Right renal cortex interstitium (tissue), 3 donors: ENCODE measurements around the gene ST3GAL2. TPM values are rescaled to one million over a fixed set of nuclear protein-coding genes. Genes with fewer than 3 reads are reported as not detected.
"Not testable (repeated sequence)": the region's sequence is repeated elsewhere in the genome, so short reads cannot be mapped to it uniquely, and the experiment has no call there.

Experiments
- DNase-seq, 3 donors: peaks; one replicate each; pipeline ENCODE4 v3.0.0-alpha.2; 2013; ENCODE audit warnings: low read depth in 3 of 3, low spot score in 2 of 3
- polyA plus RNA-seq, 3 donors: library from polyadenylated mRNA; unstranded; fragments of 120-200 nt; gene quantifications; one replicate each; pipeline ENCODE4 v1.2.1, GENCODE V29; 2013; ENCODE audit not compliant: insufficient read length in 3 of 3

The ST3GAL2 gene
- polyA plus RNA-seq, 3 donors: 22.4 to 27.6 (median 24.2) TPM

DNA sequence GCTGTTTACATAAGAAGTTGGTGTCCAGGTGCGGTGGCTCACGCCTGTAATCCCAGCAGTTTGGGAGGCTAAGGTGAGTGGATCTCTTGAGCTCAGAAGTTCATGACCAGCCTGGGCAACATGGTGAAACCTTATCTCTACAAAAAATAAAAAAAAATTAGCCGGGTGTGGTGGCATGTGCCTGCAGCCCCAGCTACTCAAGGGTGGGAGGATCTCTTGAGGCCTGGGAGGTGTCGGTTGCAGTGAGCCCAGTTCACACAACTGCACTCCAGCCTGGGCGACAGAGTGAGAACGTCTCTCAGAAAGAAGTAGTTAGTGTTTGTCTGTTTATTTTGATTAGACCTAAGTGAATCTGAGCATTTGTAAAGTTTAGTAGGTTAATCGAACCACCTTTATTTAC lies 79.3 kb downstream of the ST3GAL2 start:
- DNase-seq: no peak

DNA sequence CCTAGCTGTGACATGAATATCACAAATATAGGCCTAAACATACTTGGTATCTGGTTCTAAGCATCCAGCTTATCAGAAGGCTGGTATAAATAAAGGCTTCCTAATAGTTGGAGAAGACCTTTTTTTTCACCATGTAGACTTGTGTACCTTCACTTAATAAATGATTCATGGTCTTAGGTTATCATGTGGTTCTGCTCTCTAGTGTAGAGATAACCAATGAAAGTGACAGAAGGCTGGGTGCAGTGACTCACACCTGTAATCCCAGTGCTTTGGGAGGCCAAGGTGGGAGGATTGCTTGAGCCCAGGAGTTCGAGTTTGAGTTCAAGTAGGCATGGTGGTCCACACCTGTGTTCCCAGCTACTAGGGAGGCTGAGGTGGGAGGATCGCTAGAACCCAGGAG lies 89.1 kb downstream of the ST3GAL2 start:
- no peak for DNase-seq

DNA sequence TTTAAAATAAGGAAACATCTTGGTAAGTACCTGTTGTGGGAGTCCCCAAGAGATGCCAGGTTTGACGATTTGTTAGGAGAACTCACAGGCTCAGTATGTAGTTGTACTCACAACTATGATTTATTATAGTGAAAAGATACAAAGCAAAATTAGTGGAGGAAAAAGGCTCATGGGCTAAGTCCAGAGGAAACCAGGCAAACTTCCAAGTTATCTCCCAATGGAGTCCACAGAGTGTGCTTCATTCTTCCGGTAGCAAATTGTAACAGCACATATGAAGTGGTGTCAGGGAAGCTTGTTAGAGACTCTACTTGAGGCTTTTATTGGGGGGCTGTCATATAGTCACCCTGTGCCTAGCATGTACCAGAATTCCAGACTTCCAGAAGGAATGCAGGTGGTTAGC lies 89.9 kb downstream of the ST3GAL2 start:
- DNase-seq: no peak

DNA sequence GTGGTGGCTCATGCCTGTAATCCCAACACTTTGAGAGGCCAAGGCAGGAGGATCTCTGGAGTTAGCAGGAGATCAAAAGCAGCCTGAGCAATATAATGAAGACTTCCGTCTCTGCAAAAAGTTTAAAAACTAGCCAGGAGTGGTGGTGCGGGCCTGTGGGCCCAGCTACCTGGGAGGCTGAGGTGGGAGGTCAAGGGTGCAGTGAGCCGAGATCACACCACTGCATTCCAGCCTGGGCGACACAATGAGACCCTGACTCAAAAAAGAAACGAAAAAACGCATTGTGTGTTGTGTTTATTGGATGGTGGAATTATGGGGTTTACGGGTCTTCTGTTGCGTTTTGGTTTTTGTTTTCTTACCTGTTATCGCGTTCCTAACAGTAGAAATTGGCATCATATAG lies 93.1 kb downstream of the ST3GAL2 start:
- DNase-seq: no peak

DNA sequence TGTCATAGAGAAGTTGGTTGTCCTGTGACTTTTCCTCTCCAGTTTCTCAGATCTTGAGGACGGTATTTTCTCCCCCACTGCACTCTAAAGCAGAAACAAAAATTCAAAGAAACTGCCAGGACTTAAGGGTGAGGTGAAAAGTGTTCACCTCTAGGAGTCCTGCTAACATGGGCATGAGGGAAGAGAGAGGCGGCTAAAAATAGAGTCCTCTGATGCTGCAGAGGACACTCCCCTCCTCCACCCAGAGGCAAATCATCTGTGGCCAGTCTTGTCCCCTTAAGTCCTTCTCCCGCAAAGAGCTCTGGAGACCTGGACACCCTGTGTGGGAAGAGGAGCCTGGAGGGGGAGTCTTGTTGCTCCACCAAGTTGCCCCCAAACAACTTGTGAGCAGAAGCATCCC lies 96.9 kb downstream of the ST3GAL2 start:
- no peak for DNase-seq

DNA sequence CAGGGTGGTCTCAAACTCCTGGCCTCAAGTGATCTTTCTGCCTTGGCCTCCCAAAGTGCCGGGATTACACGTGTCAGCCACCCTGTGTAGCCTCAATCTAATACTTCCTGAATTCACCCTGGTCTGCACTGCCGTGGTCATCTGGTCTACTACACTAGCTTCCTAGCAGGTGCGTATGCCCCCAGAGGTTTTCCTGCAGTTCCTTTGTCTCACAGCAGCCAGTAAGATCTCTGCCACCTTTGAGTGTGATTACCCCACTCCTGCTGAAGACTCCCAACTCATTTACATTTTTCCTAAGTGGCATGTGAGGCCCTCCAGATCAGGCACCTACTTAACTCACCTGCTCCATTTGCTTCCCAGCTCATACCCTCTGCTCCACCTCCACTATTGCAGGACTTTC lies 97.3 kb downstream of the ST3GAL2 start:
- DNase-seq: no peak

DNA sequence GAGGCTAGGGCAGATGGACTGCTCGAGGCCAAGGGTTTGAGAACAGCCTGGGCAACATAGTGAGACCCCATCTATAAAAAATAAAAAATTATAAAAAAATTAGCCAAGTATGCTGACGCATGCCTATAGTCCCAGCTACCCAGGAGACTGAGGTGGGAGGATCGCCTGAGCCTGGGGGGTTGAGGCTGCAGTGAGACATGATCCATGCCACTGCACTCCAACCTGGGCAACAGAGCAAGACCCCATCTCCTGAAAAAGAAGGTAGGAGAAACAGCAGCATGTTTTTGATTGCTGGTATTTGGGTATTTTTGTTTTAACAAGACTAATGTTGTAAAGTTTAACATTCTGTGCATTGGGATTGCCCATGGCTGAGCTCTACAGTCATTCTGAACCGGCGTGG lies 101.1 kb downstream of the ST3GAL2 start:
- no peak for DNase-seq

DNA sequence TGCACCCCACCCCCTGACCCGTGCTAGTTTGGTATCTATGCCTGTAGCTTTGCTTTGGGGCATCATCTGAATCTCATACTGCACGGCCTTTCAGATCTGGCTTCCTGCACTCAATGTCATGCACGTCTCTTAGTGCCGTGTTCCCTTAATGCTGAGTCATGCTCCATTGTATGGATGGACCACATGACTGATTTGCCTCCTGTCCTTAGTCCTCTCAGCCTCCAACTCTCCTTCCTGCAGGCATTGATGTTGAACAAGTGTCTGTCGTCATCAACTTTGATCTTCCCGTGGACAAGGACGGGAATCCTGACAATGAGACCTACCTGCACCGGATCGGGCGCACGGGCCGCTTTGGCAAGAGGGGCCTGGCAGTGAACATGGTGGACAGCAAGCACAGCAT lies 106.2 kb downstream of the ST3GAL2 start:
- DNase-seq: not testable (repeated sequence)

DNA sequence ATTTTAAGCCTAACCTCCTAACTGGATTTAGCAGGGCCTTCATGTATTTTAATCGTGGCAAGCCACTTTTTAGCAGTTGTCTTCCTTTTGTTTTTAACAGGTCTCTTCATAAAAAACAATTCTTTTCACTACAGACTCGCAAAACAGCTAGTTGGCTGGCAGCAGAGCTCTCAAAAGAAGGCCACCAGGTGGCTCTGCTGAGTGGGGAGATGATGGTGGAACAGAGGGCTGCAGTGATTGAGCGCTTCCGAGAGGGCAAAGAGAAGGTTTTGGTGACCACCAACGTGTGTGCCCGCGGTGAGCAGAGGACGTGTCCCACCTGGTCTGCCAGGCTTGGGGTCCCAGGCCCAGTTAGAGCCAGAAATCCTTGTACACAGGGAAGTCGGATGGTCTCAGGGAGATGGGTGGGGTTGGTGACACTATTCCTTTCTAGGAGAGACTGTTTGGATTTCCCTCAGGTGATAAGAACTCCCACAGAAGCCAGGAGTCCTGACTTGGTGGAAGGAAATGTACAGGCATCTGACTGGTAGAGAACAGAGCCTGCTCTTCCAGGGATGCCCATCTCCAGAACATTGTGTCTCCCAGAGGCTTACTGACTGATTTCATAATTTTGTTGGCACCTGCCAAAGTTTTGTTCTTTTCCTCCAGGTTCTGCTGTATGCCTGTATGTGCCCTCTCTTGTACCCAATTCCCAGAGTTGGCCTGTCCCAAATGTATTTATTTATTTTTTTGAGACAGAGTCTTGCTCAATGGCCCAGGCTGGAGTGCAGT lies 107.1 kb downstream of the ST3GAL2 start:
- no peak for DNase-seq

DNA sequence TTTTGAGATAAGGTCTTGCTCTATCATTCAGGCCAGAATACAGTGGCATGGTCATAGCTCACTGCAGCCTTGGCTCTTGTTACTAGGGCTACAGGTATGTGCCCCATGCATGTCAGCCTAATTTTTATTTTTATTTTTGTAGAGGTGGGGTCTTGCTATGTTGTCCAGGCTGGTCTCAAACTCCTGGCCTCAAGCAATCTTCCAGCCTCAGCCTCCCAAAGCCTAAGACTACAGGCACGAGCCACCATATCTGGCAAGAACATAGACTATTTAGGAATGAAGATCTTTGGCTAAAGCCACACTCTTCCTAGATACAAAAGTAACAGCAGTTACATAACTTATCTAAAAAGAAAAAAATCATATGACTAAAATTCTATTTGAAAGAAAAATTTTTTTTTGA lies 107.8 kb downstream of the ST3GAL2 start:
- no peak for DNase-seq

Other genes with a start within 250 kb of the ST3GAL2 start
- 10 to 100 TPM; 11.0 to 13.9 (median 13.7) TPM for gene EXOSC6, start 187.2 kb downstream of the ST3GAL2 start, polyA plus RNA-seq
- gene AARS1, start 149.6 kb downstream of the ST3GAL2 start, polyA plus RNA-seq: 10 to 100 TPM; 82.7 to 97.8 (median 91.1) TPM
- 10 to 100 TPM; 36.2 to 43.9 (median 40.6) TPM for gene DDX19B, start 139.9 kb downstream of the ST3GAL2 start, polyA plus RNA-seq
- 10 to 100 TPM; 46.2 to 50.4 (median 47.0) TPM for gene DDX19A, start 92.2 kb downstream of the ST3GAL2 start, polyA plus RNA-seq
- 10 to 100 TPM; 11.6 to 13.8 (median 12.8) TPM for gene FCSK, start 15.5 kb upstream of the ST3GAL2 start, polyA plus RNA-seq
- 10 to 100 TPM; 65.5 to 67.9 (median 65.8) TPM for gene COG4, start 84.5 kb upstream of the ST3GAL2 start, polyA plus RNA-seq
- 100 to 1,000 TPM; 388 to 395 (median 388) TPM for gene SF3B3, start 84.7 kb upstream of the ST3GAL2 start, polyA plus RNA-seq
- under 1 TPM; 0.67 to 0.95 (median 0.85) TPM for gene IL34, start 207.5 kb upstream of the ST3GAL2 start, polyA plus RNA-seq
- gene MTSS2, start 247.0 kb upstream of the ST3GAL2 start, polyA plus RNA-seq: 10 to 100 TPM; 36.8 to 45.1 (median 39.8) TPM